ENCODE measurements around the gene RBM3.

GRCh38 chrX:48569958-48570357 lies 4.3 kb upstream of the RBM3 start:
- TF ChIP-seq ELF1 (IDR thresholded peaks at IDR 0.05) (no peak), CTCF (IDR thresholded peaks at IDR 0.05) (no peak), EP300 (IDR thresholded peaks at IDR 0.05; ENCODE audit: borderline replicate concordance in 1 of 2, low read depth in 1 of 2, low read length in 1 of 2) (no peak), RXRA (IDR thresholded peaks at IDR 0.05; ENCODE audit: borderline replicate concordance, low read depth) (no peak)

Data from SK-N-SH (cell line).